H1 (cell line): ENCODE data around the gene ZNF200.

Source experiments
- CEBPB ChIP-seq: IDR thresholded peaks from 2 replicates; pipeline ENCODE4 v1.6.1; 2012; ENCODE audit warnings: low read depth, low read length
- EZH2 ChIP-seq: fragments of 200-600 bp; sonication (generic); IDR thresholded peaks from 2 replicates; pipeline ENCODE4 v1.7.1; 2012; ENCODE audit warnings: low read depth, mild to moderate bottlenecking, moderate library complexity, low read length, inconsistent platforms; ENCODE audit not compliant: severe bottlenecking
- TEAD4 ChIP-seq: IDR thresholded peaks from 2 replicates; pipeline ENCODE4 v1.6.1; 2012; ENCODE audit warnings: low read depth, low read length, inconsistent platforms, mixed read lengths
- TF ChIP-seq, protein P1 (sequence below), 3 experiments: IDR thresholded peaks; 1 replicate in 2 of 3; 2 replicates in 1 of 3; pipeline versions ENCODE4 v1.5.1 to v1.6.1; 2011; ENCODE audit warnings: low read length in 3 of 3, mild to moderate bottlenecking in 3 of 3, inconsistent platforms in 2 of 3, low read depth in 1 of 3, moderate library complexity in 1 of 3; ENCODE audit not compliant: insufficient read depth in 1 of 3; ENCODE audit errors: control extremely low read depth in 1 of 3

DNA sequence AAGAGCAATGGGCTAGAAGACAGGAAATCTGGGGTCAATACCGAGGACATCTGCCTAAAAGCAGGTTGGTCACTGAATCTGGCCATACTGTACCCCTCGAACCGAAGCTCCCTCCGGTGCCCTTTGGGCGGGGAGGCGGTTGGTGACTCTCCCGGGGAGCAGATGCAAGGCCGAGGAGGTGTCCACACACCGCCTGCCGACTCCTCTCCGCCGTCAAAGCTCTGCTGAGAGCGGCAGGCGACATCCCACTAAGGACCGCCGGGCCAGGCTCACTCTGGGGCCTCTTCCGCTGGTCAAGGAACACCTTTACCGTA is 458 bp downstream of the ZNF200 start:
- TF ChIP-seq, protein P1, sequence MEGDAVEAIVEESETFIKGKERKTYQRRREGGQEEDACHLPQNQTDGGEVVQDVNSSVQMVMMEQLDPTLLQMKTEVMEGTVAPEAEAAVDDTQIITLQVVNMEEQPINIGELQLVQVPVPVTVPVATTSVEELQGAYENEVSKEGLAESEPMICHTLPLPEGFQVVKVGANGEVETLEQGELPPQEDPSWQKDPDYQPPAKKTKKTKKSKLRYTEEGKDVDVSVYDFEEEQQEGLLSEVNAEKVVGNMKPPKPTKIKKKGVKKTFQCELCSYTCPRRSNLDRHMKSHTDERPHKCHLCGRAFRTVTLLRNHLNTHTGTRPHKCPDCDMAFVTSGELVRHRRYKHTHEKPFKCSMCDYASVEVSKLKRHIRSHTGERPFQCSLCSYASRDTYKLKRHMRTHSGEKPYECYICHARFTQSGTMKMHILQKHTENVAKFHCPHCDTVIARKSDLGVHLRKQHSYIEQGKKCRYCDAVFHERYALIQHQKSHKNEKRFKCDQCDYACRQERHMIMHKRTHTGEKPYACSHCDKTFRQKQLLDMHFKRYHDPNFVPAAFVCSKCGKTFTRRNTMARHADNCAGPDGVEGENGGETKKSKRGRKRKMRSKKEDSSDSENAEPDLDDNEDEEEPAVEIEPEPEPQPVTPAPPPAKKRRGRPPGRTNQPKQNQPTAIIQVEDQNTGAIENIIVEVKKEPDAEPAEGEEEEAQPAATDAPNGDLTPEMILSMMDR (IDR thresholded peaks at IDR 0.05; ENCODE audit: control extremely low read depth in 1 of 3, insufficient read depth in 1 of 3, low read depth in 1 of 3, low read length in 3 of 3) = no peak
- TF ChIP-seq EZH2 (no peak), CEBPB (no peak), TEAD4 (no peak)
